HepG2 (cell line): ENCODE data around the gene IFNAR1. TPM values are rescaled to one million over a fixed set of nuclear protein-coding genes. Genes with fewer than 3 reads are reported as not detected.

Source experiments
- ATAC-seq: fragments of 200-7000 bp; cut with Tn5 transposase; 3 replicates; pipeline ENCODE4 v1.9.1; 2020; ENCODE audit warnings: mild to moderate bottlenecking, moderate library complexity
- BruUV-seq: library from RNA; stranded (reverse); fragments of 400-500 nt; replicated peaks from 2 replicates; lab custom pipeline; 2021; lab: Mats Ljungman, UMichigan
- CTCF ChIA-PET: fragments of 300-600 bp; formaldehyde crosslinking; extraction: SDS; loops from one replicate; lab custom pipeline; 2021; ENCODE audit warnings: low total read pairs, inconsistent platforms, low intra/inter-chr PET ratio; lab: Yijun Ruan, JAX
- POLR2A ChIA-PET: fragments of 350-600 bp; sonication (Branson Sonifier 250); formaldehyde crosslinking; loops from one replicate; lab custom pipeline; 2020; ENCODE audit warnings: antibody characterized with exemption, inconsistent platforms; lab: Yijun Ruan, JAX
- DNase-seq: peaks from one replicate; pipeline ENCODE4 v3.0.0-alpha.2; 2015; ENCODE audit warnings: low spot score
- FAIRE-seq: peaks from 3 replicates; lab custom pipeline; 2011; peaks lifted over from hg19 to GRCh38; lab: Jason Lieb, UNC
- H2AFZ ChIP-seq: one replicate; pipeline ENCODE4 v1.6.1; 2011; ENCODE audit warnings: low read length, inconsistent platforms
- H3K27ac ChIP-seq: fragments of 300-600 bp; 3 replicates; pipeline ENCODE4 v1.8.0; 2011; ENCODE audit warnings: mixed run types, mild to moderate bottlenecking, mixed read lengths, low read length, inconsistent platforms; ENCODE audit not compliant: insufficient read depth; ENCODE audit errors: extremely low read length
- H3K27me3 ChIP-seq, 2 experiments: fragments of 200-600 bp in 1 of 2; 2 replicates in 1 of 2; 3 replicates in 1 of 2; pipeline versions ENCODE4 v1.6.0 to v1.8.0; 2011; ENCODE audit warnings: low read length in 2 of 2, mild to moderate bottlenecking in 2 of 2, moderate library complexity in 2 of 2, inconsistent platforms in 1 of 2; ENCODE audit not compliant: insufficient read depth in 2 of 2, control insufficient read depth in 1 of 2
- H3K36me3 ChIP-seq, 2 experiments: fragments of 200-600 bp in 1 of 2; replicated peaks in 1 of 2; 2 replicates in 1 of 2; 3 replicates in 1 of 2; pipeline versions ENCODE4 v1.5.1 to v1.8.0; 2011; ENCODE audit warnings: low read length in 2 of 2, inconsistent platforms in 1 of 2; ENCODE audit not compliant: insufficient read depth in 2 of 2, control insufficient read depth in 1 of 2
- H3K4me1 ChIP-seq: 2 replicates; pipeline ENCODE4 v1.5.1; 2012; ENCODE audit warnings: low read length, inconsistent platforms; ENCODE audit not compliant: insufficient read depth
- H3K4me2 ChIP-seq: 2 replicates; pipeline ENCODE4 v1.6.0; 2011; ENCODE audit warnings: low read depth, low read length, inconsistent platforms
- H3K4me3 ChIP-seq, 3 experiments: fragments of 200-600 bp in 1 of 3; sonication (generic), shearing (Covaris generic) in 1 of 3; replicated peaks in 1 of 3; 2 replicates each; pipeline ENCODE4 v1.5.1; 2011 to 2016; ENCODE audit warnings: low read length in 3 of 3, inconsistent platforms in 2 of 3, low read depth in 2 of 3, mild to moderate bottlenecking in 2 of 3, control low read depth in 1 of 3, mixed read lengths in 1 of 3; ENCODE audit not compliant: insufficient read depth in 1 of 3
- H3K79me2 ChIP-seq: one replicate; pipeline ENCODE4 v1.6.1; 2011; ENCODE audit warnings: low read length, inconsistent platforms; ENCODE audit not compliant: insufficient read depth
- H3K9ac ChIP-seq: 2 replicates; pipeline ENCODE4 v1.6.0; 2011; ENCODE audit warnings: mild to moderate bottlenecking, low read depth, low read length, inconsistent platforms; ENCODE audit not compliant: insufficient read depth
- H3K9me3 ChIP-seq: 2 replicates; pipeline ENCODE4 v1.5.1; 2012; ENCODE audit warnings: mild to moderate bottlenecking, low read length
- H4K20me1 ChIP-seq: 2 replicates; pipeline ENCODE4 v1.6.0; 2011; ENCODE audit warnings: inconsistent platforms, mild to moderate bottlenecking, low read length, moderate library complexity; ENCODE audit not compliant: insufficient read depth
- BORCS8-MEF2B ChIP-seq: sonication (generic); formaldehyde crosslinking; IDR thresholded peaks from 2 replicates; pipeline ENCODE4 v1.8.0; 2022; ENCODE audit warnings: mild to moderate bottlenecking, missing genetic modification reagents
- HOXA7 ChIP-seq: sonication (generic); formaldehyde crosslinking; IDR thresholded peaks from 2 replicates; pipeline ENCODE4 v1.8.1; 2022; ENCODE audit warnings: mild to moderate bottlenecking, missing genetic modification reagents, moderate library complexity
- ISX ChIP-seq: sonication (generic); formaldehyde crosslinking; conservative IDR thresholded peaks from 2 replicates; pipeline ENCODE4 v1.5.0; 2020; ENCODE audit warnings: missing genetic modification reagents
- KLF15 ChIP-seq: sonication (generic); formaldehyde crosslinking; IDR thresholded peaks from 2 replicates; pipeline ENCODE4 v1.8.1; 2023; ENCODE audit warnings: borderline replicate concordance, mild to moderate bottlenecking, inconsistent platforms, missing genetic modification reagents, mixed read lengths
- PPARG ChIP-seq: conservative IDR thresholded peaks from 2 replicates; pipeline ENCODE4 v1.6.1; 2016; ENCODE audit warnings: missing biosample characterization, missing genetic modification reagents
- RAD51 ChIP-seq: fragments of 450-650 bp; IDR thresholded peaks from 2 replicates; pipeline ENCODE4 v1.6.1; 2016; ENCODE audit warnings: borderline replicate concordance
- TBP ChIP-seq: sonication (generic); formaldehyde crosslinking; IDR thresholded peaks from 2 replicates; pipeline ENCODE4 v1.5.0; 2020; ENCODE audit warnings: missing genetic modification reagents
- TEAD3 ChIP-seq: optimal IDR thresholded peaks from 2 replicates; pipeline ENCODE3; 2016; ENCODE audit warnings: borderline replicate concordance
- XBP1 ChIP-seq: sonication (generic); formaldehyde crosslinking; IDR thresholded peaks from 2 replicates; pipeline ENCODE4 v1.5.0; 2020; ENCODE audit warnings: missing genetic modification reagents
- ZBTB1 ChIP-seq: sonication (generic); formaldehyde crosslinking; IDR thresholded peaks from 2 replicates; pipeline ENCODE4 v1.4.0; 2020; ENCODE audit warnings: missing genetic modification reagents, borderline replicate concordance
- ZC3H4 ChIP-seq: sonication (generic); formaldehyde crosslinking; IDR thresholded peaks from 2 replicates; pipeline ENCODE4 v1.4.0; 2020; ENCODE audit warnings: missing genetic modification reagents, borderline replicate concordance
- ZIK1 ChIP-seq: sonication (generic); formaldehyde crosslinking; IDR thresholded peaks from 2 replicates; pipeline ENCODE4 v1.5.0; 2020; ENCODE audit warnings: mild to moderate bottlenecking, low read depth, missing genetic modification reagents, borderline replicate concordance
- ZNF678 ChIP-seq: sonication (generic); formaldehyde crosslinking; IDR thresholded peaks from 2 replicates; pipeline ENCODE4 v1.4.0; 2020; ENCODE audit warnings: mild to moderate bottlenecking, missing genetic modification reagents
- ZSCAN25 ChIP-seq: sonication (generic); formaldehyde crosslinking; IDR thresholded peaks from 2 replicates; pipeline ENCODE4 v1.8.0; 2022; ENCODE audit warnings: mild to moderate bottlenecking, missing genetic modification reagents
- WGBS: methylation state at CpG from one replicate; pipeline ENCODE4 v1.1.6; 2017; ENCODE audit warnings: low lambda C conversion rate; 5-methylcytosine and 5-hydroxymethylcytosine counted together
- in situ Hi-C: cut with HindIII; loops from 2 replicates; pipeline ENCODE4 v1.10.0; 2017; ENCODE audit warnings: low pct_unique_long_range_greater_than_20kb; ENCODE audit not compliant: extremely low pct_ligation_motif_present
- intact Hi-C: fragments of 100-400 bp; cut with micrococcal nuclease; formaldehyde crosslinking; loops from one replicate; pipeline ENCODE4 v1.10.0; 2022; ENCODE audit not compliant: unreplicated experiment
- polyA plus RNA-seq, 8 experiments: library from polyadenylated mRNA; depleted of rRNA in 3 of 8; stranded (reverse) in 7 of 8; unstranded in 1 of 8; fragments of >200 nt; fragmentation: Illumina TruSeq in 4 of 8; extraction: Trizol in 4 of 8; gene quantifications; 2 replicates each; pipeline versions ENCODE4 v1.2.1 to v1.2.3, GENCODE V29; 2011 to 2016; ENCODE audit warnings: low read depth in 4 of 8, missing spikeins in 1 of 8, mixed read lengths in 1 of 8; ENCODE audit not compliant: insufficient read depth in 1 of 8
- total RNA-seq, 5 experiments: library from RNA; depleted of rRNA; stranded (reverse); fragments of >200 nt; fragmentation: Illumina TruSeq; extraction: Trizol; gene quantifications; 2 replicates each; pipeline ENCODE4 v1.2.3, GENCODE V29; 2016; ENCODE audit warnings: low read depth in 1 of 5
- TF ChIP-seq, protein P1 (sequence below): sonication (generic); formaldehyde crosslinking; IDR thresholded peaks from 2 replicates; pipeline ENCODE4 v1.8.1; 2022; ENCODE audit warnings: low read depth, mild to moderate bottlenecking, missing genetic modification reagents
- TF ChIP-seq, protein P2 (sequence below): sonication (generic); formaldehyde crosslinking; IDR thresholded peaks from 2 replicates; pipeline ENCODE4 v1.9.0; 2021; ENCODE audit warnings: missing genetic modification reagents, mild to moderate bottlenecking, borderline replicate concordance

Gene IFNAR1
- total and polyA plus RNA-seq, 2 of the 13 experiments (the other 11 are each of a cell fraction or from before 2014, with no cell fraction given) = 6.7 to 9.3 TPM

GRCh38 chr21:33278721-33279120 lies 46.0 kb upstream of the IFNAR1 start:
- Histone ChIP-seq H3K4me2 (no peak overlapping the region), H3K9me3 (no peaks in the 10 kb centered on the region), H3K9ac (no peak overlapping the region), H2AFZ (no peak overlapping the region), H3K79me2 (no peaks in the 10 kb centered on the region), H3K36me3 (peaks cover 8 to 29% of the 10 kb centered on the region in 2 experiments), H3K4me3 (no peak overlapping the region), H3K27me3 (no peaks in the 10 kb centered on the region), H3K27ac (no peak overlapping the region), H4K20me1 (no peaks in the 10 kb centered on the region), H3K4me1 (no peaks in the 10 kb centered on the region)
- BruUV-seq = no TSS peak
- TF ChIP-seq TEAD3 (CRISPR knock-in tag) = no peak
- no peak for TF ChIP-seq ISX (CRISPR knock-in tag)
- no peak for TF ChIP-seq ZIK1 (CRISPR knock-in tag)
- no peak for TF ChIP-seq KLF15 (CRISPR knock-in tag)
- TF ChIP-seq PPARG = no peak
- TF ChIP-seq ZNF678 (CRISPR knock-in tag) = no peak
- TF ChIP-seq HOXA7 (CRISPR knock-in tag) = no peak
- TF ChIP-seq XBP1 (CRISPR knock-in tag) = no peak
- TF ChIP-seq, protein P1, sequence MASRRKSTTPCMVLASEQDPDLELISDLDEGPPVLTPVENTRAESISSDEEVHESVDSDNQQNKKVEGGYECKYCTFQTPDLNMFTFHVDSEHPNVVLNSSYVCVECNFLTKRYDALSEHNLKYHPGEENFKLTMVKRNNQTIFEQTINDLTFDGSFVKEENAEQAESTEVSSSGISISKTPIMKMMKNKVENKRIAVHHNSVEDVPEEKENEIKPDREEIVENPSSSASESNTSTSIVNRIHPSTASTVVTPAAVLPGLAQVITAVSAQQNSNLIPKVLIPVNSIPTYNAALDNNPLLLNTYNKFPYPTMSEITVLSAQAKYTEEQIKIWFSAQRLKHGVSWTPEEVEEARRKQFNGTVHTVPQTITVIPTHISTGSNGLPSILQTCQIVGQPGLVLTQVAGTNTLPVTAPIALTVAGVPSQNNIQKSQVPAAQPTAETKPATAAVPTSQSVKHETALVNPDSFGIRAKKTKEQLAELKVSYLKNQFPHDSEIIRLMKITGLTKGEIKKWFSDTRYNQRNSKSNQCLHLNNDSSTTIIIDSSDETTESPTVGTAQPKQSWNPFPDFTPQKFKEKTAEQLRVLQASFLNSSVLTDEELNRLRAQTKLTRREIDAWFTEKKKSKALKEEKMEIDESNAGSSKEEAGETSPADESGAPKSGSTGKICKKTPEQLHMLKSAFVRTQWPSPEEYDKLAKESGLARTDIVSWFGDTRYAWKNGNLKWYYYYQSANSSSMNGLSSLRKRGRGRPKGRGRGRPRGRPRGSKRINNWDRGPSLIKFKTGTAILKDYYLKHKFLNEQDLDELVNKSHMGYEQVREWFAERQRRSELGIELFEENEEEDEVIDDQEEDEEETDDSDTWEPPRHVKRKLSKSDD (CRISPR knock-in tag) = no peak
- TF ChIP-seq ZSCAN25 (CRISPR knock-in tag) = no peak
- no peak for TF ChIP-seq RAD51
- TF ChIP-seq, protein P2, sequence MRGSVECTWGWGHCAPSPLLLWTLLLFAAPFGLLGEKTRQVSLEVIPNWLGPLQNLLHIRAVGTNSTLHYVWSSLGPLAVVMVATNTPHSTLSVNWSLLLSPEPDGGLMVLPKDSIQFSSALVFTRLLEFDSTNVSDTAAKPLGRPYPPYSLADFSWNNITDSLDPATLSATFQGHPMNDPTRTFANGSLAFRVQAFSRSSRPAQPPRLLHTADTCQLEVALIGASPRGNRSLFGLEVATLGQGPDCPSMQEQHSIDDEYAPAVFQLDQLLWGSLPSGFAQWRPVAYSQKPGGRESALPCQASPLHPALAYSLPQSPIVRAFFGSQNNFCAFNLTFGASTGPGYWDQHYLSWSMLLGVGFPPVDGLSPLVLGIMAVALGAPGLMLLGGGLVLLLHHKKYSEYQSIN (CRISPR knock-in tag) = no peak
- no peak for TF ChIP-seq TBP (CRISPR knock-in tag)
- TF ChIP-seq BORCS8-MEF2B (CRISPR knock-in tag) = no peak
- TF ChIP-seq ZBTB1 (CRISPR knock-in tag) = no peak
- no peak for TF ChIP-seq ZC3H4 (CRISPR knock-in tag)
- ATAC-seq (no peak), FAIRE-seq (no peak), DNase-seq (no peak)
- intact Hi-C loops (no loop called here), in situ Hi-C loops (no loop called here)
- ChIA-PET POLR2A (no interaction called here), CTCF (no interaction called here)
- WGBS = 94% methylated on average over 2 of the region's 2 CpGs
